ENCODE data around the gene CSTB. TPM values are rescaled to one million over a fixed set of nuclear protein-coding genes. Genes with fewer than 3 reads are reported as not detected.

CSTB gene
- total and polyA plus RNA-seq, 2 donors (not counting 3 experiments of a cell fraction or from before 2014, with no cell fraction given) = 65.8 to 83.7 TPM

DNA sequence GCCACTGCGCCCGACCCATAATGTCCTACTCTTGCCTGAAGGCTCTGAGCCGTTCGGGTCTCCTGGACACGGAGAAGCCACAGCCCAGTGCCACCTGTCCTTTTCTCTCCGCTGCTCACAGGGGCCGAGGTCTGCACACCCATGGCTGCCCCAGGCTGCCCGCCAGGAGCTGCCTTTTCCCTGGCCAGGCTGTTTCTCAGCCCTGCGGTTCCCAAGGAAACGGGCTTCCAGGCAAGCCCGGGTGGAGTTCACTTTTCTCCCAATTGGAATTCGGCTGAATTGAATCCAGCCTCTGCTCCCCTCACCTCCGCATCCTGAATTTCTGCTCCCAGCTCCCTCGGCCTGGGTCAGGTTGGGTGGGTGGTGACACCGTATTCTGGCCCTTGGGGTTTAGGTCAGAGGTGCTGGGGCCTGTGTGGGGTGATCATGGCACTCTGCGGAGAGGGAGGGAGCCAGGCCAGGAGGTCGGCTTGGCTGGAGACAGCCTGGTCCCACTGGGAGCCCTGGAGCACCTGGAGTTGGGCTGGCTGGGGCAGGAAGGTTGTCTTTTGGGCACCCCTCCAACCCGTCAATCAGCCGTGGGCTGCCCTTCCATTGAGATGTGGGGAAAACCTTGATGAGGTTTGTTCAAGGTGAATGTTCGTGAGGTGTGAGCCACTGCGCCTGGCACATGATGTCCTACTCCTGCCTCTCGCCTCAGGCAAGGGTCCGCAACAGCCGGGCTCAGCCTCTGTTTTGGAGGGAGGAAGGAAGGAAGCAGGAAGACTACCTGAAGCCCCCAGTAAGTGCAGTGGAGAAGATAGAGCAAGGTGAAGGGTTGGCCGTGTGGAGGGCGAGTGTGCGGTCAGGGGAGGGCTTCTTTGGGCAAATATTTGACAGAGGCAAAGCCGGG, 38.4 kb upstream of the CSTB start:
- CTCF ChIA-PET = interaction anchor here (1.1 to 2.4 kb wide), 3 partner anchors 11 to 163 kb away, joined by 3 to 7 read pairs (median 3); no protein-coding TSS in a partner anchor
- TF ChIP-seq GATA2 (IDR thresholded peaks at IDR 0.05; ENCODE audit: insufficient read depth, insufficient read length, low read depth, low read length) (no peak), JUN (IDR thresholded peaks at IDR 0.05; ENCODE audit: borderline replicate concordance, insufficient read depth, insufficient read length, low read depth) (no peak)
- TF ChIP-seq, protein P1, sequence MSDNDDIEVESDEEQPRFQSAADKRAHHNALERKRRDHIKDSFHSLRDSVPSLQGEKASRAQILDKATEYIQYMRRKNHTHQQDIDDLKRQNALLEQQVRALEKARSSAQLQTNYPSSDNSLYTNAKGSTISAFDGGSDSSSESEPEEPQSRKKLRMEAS (IDR thresholded peaks at IDR 0.05; ENCODE audit: insufficient read depth, insufficient read length) = no peak
- no TSS peak for BruUV-seq (replicated peaks)
- dilution Hi-C loops (cut with MboI; ENCODE audit: extremely low pct_ligation_motif_present, low sequenced_read_pairs) (no loop called here), intact Hi-C loops (cut with micrococcal nuclease) (loop anchor here (5.0 kb wide), 1 partner anchor 48 kb away; no protein-coding TSS in a partner anchor)
- POLR2A ChIA-PET = no interaction called here
- DNase-seq (ENCODE audit: low read depth, low spot score) (no peak), FAIRE-seq (no peak)
- Histone ChIP-seq H3K27ac (ENCODE audit: insufficient read depth, low read depth, low read length) (no peak overlapping the region), H3K4me3 (replicated peaks in 1 of 3; ENCODE audit: insufficient read depth in 1 of 3, low read depth in 1 of 3, low read length in 3 of 3) (no peak overlapping the region), H3K9me1 (replicated peaks; ENCODE audit: control insufficient read depth, extremely low read depth, insufficient read depth, low read length) (no peaks in the 10 kb centered on the region), H3K27me3 (ENCODE audit: control insufficient read depth in 2 of 2, insufficient read depth in 2 of 2, low read length in 2 of 2) (no peaks in the 10 kb centered on the region), H4K20me1 (replicated peaks; ENCODE audit: control insufficient read depth, extremely low read depth, insufficient read depth, low read length) (no peaks in the 10 kb centered on the region), H3K4me2 (ENCODE audit: insufficient read depth, low read length) (no peak overlapping the region), H2AFZ (ENCODE audit: low read depth, low read length) (no peak overlapping the region), H3K4me1 (ENCODE audit: control insufficient read depth, extremely low read depth, insufficient read depth, low read length) (peaks cover 19% of the 10 kb centered on the region), H3K36me3 (ENCODE audit: control insufficient read depth in 2 of 2, extremely low read depth in 1 of 2, insufficient read depth in 2 of 2, low read length in 2 of 2) (no peaks in the 10 kb centered on the region), H3K9me3 (replicated peaks; ENCODE audit: control insufficient read depth, insufficient read depth, low read length) (no peaks in the 10 kb centered on the region), H3K9ac (replicated peaks; ENCODE audit: extremely low read depth, insufficient read depth, low read length) (no peak overlapping the region), H3K79me2 (ENCODE audit: control insufficient read depth, insufficient read depth, low read length) (no peaks in the 10 kb centered on the region)

DNA sequence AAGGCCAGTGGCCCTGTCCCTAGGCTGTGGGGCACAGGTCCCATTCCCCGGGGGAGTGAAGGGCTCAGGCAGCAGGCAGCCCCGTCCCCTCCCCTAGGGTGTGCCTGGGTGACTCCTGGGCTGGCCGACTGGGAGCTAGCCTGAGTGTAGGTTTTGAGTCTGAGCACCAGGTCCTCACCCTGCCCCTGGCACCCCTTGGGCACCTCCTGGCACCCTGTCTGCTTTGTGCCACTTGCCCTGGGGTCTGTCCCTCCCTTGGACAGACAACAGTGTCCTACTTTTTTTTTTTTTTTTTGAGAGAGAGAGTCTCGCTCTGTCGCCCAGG, 37.5 kb upstream of the CSTB start:
- TF ChIP-seq FOS (IDR thresholded peaks at IDR 0.05; ENCODE audit: borderline replicate concordance, insufficient read depth, low read length) = no peak
- Histone ChIP-seq H3K4me3 (replicated peaks in 1 of 3; ENCODE audit: insufficient read depth in 1 of 3, low read depth in 1 of 3, low read length in 3 of 3) (no peak overlapping the region), H3K4me1 (ENCODE audit: control insufficient read depth, extremely low read depth, insufficient read depth, low read length) (peaks cover 19% of the 10 kb centered on the region), H3K27ac (ENCODE audit: insufficient read depth, low read depth, low read length) (no peak overlapping the region), H3K9me1 (replicated peaks; ENCODE audit: control insufficient read depth, extremely low read depth, insufficient read depth, low read length) (no peaks in the 10 kb centered on the region), H3K36me3 (ENCODE audit: control insufficient read depth in 2 of 2, extremely low read depth in 1 of 2, insufficient read depth in 2 of 2, low read length in 2 of 2) (no peaks in the 10 kb centered on the region), H3K9me3 (replicated peaks; ENCODE audit: control insufficient read depth, insufficient read depth, low read length) (no peaks in the 10 kb centered on the region), H3K4me2 (ENCODE audit: insufficient read depth, low read length) (no peak overlapping the region), H3K9ac (replicated peaks; ENCODE audit: extremely low read depth, insufficient read depth, low read length) (no peak overlapping the region), H3K79me2 (ENCODE audit: control insufficient read depth, insufficient read depth, low read length) (no peaks in the 10 kb centered on the region), H3K27me3 (ENCODE audit: control insufficient read depth in 2 of 2, insufficient read depth in 2 of 2, low read length in 2 of 2) (no peaks in the 10 kb centered on the region), H2AFZ (ENCODE audit: low read depth, low read length) (no peak overlapping the region), H4K20me1 (replicated peaks; ENCODE audit: control insufficient read depth, extremely low read depth, insufficient read depth, low read length) (no peaks in the 10 kb centered on the region)
- dilution Hi-C loops (cut with MboI; ENCODE audit: extremely low pct_ligation_motif_present, low sequenced_read_pairs) (no loop called here), intact Hi-C loops (cut with micrococcal nuclease) (loop anchor here (5.0 kb wide), 1 partner anchor 49 kb away; no protein-coding TSS in a partner anchor)
- DNase-seq (ENCODE audit: low read depth, low spot score) (no peak), FAIRE-seq (no peak)
- CTCF ChIA-PET = interaction anchor here (1.1 to 2.4 kb wide), 3 partner anchors 12 to 164 kb away, joined by 3 to 7 read pairs (median 3); no protein-coding TSS in a partner anchor
- no TSS peak for BruUV-seq (replicated peaks)
- POLR2A ChIA-PET = no interaction called here
